T-helper 22 cell (primary cell): ENCODE measurements around the gene NPBWR2.
"Not testable (repeated sequence)": the region's sequence is repeated elsewhere in the genome, so short reads cannot be mapped to it uniquely, and the experiment has no call there.

Experiments
- DNase-seq: peaks from one replicate; pipeline ENCODE4 v3.0.0-alpha.2; 2020; ENCODE audit warnings: low read depth

The NPBWR2 gene

DNA sequence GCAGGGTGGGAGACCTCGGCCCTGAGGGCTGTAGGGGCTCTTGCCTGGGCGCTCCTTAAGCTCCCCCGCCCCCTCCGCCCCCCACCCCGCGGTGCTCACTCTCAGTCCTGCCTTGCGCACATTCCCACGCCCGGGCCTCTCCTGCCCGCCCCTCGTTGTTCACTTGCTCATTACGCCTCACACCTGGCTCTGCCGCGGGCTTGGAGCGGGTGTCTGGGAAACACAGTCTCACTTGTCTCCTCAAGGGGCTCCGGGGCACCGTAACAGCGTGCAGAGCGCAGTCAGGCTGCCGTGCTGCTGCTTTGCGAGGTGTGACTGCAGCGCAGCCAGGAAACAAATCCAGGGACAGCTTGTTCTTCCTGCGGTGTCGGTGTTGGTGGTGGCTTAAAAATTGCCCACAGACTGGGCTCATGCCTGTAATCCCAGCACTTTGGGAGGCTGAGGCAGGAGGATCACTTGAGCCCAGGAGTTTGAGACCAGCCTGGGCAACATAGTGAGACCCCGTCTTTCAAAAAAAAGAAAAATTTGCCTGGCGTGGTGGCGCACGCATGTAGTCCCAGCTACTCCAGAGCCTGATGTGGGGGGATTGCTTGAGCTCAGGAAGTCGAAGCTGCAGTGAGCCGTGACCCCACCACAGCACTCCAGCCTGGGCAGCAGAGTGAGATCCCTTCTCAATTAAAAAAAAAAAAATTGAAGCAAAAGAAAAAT lies 4.6 kb downstream of the NPBWR2 start:
- DNase-seq: no peak

- no peak for DNase-seq
Observed at GRCh38 chr20:64101731-64102621, 5.4 kb downstream of the NPBWR2 start.

GRCh38 chr20:64100946-64101688 lies 6.2 kb downstream of the NPBWR2 start:
- no peak for DNase-seq

GRCh38 chr20:64100566-64100888 lies 6.8 kb downstream of the NPBWR2 start:
- no peak for DNase-seq

DNA sequence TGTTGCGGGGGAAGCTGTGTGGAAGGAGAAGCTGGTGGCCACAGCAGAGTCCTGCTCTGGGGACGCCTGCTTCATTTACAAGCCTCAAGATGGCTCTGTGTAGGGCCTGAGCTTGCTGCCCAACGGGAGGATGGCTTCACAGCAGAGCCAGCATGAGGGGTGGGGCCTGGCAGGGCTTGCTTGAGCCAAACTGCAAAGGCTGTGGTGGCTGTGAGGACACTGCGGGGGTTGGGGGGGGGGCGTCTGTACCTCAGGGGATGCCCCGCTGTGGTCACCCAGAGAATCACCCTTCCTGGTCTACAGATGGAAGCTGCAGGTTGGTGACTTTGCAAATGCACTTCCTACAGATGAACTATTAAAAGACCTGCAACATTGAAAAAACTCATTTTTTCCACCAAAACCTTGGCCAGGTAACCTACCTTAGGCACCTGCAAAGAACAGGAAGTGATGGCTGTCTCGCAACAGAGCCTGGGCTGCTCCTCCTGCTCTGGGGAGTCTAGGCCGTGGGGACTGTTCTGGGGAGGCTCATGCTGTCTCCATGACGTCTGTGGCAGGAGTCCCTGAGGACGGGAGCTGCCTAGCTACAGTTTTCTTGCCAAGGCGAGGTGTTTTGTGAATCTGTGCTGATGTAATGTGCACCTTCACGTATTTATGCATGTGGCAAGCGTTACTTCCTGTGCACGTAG lies 7.3 kb downstream of the NPBWR2 start:
- no peak for DNase-seq

DNA sequence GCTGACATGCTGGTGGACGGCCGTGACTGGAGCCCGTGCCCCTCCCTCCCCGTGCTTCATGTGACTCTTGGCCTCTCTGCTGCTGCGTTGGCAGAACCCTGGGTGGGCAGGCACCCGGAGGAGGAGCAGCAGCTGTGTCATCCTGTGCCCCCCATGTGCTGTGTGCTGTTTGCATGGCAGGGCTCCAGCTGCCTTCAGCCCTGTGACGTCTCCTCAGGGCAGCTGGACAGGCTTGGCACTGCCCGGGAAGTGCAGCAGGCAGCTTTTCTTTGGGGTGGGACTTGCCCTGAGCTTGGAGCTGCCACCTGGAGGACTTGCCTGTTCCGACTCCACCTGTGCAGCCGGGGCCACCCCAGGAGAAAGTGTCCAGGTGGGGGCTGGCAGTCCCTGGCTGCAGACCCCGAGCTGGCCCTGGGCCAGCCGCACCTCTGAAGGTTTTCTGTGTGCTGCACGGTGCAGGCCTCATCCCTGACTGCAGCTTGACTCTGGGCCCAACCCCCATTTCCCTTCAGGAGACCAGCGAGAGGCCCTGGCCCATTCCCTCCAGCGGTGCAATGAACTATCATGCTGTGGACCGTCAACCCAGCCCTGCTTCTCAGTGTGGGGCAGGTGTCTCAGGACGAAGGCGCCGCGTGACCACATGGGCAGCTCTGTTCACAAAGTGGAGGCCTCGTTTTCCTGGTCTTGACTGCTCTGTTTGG lies 8.1 kb downstream of the NPBWR2 start:
- no peak for DNase-seq

GRCh38 chr20:64098471-64099013 lies 8.8 kb downstream of the NPBWR2 start:
- DNase-seq: no peak

GRCh38 chr20:64096535-64096934 lies 10.8 kb downstream of the NPBWR2 start:
- DNase-seq: no peak

- no peak for DNase-seq
Observed at GRCh38 chr20:64095927-64096326, 11.4 kb downstream of the NPBWR2 start.

GRCh38 chr20:64095455-64095854 lies 11.9 kb downstream of the NPBWR2 start:
- DNase-seq: no peak

DNA sequence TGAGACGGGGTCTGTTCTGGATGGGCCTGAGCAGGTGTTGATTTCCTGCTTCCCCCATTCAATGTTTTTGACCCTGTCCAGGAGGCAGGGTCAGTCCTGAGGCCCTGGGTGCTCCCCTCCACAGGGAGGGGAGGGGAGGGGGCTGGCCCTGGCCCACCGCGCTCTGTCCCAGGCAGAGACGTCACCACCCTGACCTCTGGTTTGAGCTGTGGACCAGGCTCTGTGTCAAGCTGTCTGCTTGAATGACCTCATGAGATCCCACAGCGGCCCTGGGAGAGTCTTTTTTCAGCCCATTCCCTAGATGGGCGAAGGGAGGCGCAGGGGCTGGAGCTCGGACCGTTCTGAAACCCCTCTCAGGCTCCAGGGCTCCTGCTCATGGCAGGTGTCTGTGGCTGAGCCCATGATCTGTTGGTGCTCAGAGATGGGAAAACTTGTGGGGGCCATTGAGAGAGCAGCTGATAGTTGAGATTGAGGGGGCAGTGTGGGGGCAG lies 14.3 kb downstream of the NPBWR2 start:
- no peak for DNase-seq

GRCh38 chr20:64092258-64093012 lies 14.9 kb downstream of the NPBWR2 start:
- no peak for DNase-seq

DNA sequence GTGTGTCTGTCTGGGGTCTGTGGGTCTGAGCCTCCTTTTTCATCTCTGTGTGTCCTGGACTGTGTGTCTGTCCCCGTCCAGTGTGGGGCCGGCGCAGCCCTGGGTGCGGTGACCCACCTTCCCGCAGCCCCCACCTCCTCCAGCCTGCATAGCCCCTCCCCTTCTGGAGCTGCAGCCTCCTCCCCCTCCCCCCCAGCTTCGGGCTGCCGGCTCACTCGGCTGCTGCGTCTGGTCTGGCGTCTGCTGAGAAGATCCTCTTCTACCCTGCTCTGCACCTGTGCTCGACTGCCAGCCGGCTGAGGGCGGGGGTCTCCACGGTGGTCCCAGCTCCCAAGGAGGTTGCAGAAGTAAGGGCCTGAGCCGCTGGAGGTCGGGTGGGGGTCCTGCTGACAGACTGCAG lies 15.6 kb downstream of the NPBWR2 start:
- DNase-seq: no peak

GRCh38 chr20:64091340-64091739 lies 16.0 kb downstream of the NPBWR2 start:
- no peak for DNase-seq

DNA sequence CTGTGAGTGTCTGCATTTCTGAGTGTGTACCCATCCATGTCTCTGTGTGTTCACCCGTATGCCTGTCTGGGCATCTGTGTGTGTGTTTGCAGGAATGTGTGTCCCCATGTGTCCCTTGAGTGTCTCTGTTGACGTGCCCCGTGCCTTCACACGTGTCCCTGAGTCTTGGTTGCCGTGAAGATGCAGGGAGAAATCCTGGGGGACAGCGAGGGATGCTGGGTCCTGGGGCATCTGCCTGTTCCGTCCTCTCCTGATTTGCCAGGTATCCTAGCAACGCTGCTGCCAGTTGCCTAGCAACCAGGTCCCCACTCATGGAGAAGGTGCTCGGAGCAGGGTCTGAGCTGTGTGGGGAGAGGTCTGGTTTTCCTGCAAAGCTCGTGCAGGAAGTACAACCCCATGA lies 17.2 kb downstream of the NPBWR2 start:
- no peak for DNase-seq

DNA sequence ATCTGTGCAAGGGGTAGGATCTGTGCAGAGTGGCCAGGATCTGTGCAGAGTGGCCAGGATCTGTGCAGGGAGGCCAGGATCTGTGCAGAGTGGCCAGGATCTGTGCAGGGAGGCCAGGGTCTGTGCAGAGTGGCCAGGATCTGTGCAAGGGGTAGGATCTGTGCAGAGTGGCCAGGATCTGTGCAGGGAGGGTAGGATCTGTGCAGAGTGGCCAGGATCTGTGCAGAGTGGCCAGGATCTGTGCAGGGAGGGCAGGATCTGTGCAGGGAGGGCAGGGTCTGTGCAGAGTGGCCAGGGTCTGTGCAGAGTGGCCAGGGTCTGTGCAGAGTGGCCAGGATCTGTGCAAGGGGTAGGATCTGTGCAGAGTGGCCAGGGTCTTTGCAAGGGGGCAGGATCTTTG lies 18.8 kb downstream of the NPBWR2 start:
- not testable (repeated sequence) for DNase-seq

DNA sequence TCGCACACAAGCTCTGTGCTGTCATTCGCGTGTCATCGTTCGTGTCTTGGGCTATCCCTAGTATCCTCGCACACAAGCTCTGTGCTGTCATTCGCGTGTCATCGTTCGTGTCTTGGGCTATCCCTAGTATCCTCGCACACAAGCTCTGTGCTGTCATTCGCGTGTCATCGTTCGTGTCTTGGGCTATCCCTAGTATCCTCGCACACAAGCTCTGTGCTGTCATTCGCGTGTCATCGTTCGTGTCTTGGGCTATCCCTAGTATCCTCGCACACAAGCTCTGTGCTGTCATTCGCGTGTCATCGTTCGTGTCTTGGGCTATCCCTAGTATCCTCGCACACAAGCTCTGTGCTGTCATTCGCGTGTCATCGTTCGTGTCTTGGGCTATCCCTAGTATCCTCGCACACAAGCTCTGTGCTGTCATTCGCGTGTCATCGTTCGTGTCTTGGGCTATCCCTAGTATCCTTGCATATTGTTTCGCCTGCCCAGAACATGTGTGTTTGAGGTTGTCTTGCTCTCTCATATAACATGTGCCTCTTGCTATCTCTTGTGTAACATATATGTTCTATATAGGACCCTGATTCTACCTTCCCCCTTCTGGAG lies 20.0 kb downstream of the NPBWR2 start:
- not testable (repeated sequence) for DNase-seq

GRCh38 chr20:64086801-64087200 lies 20.6 kb downstream of the NPBWR2 start:
- DNase-seq: no peak

GRCh38 chr20:64084685-64085152 lies 22.6 kb downstream of the NPBWR2 start:
- no peak for DNase-seq
